Measurements from ENCODE around the gene SDK1. TPM values are rescaled to one million over a fixed set of nuclear protein-coding genes. Genes with fewer than 3 reads are reported as not detected.

Gene SDK1
- total and polyA plus RNA-seq, 4 donors = 0.12 to 0.47 (median 0.36) TPM

DNA sequence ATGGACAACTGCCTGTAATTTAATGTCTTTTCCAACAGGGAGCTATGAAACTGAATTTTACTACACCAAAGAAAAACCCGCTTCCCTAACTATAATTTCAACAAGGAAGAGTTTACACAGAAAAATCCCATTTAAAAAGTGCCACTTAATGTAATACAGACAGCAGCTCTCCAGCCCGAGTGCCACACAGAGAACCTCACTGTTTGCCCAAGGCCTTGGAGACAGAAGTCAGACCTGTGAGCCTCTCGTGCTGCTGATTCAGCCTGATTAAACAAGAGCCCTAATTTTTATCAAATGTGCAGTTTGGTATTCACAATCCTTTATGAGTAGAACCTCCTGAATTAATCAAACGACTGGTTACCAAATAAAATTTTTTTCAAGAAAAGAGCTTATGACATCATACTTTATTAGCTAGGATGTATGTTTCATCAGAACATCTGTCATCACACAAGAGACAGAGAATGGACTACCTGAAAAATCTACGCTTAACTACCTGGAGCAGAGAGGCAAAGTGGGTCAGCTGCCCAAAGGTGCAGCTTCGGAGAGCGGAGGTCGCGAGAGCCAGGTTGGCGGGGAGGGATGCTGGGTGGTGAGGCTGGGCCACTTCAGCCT lies 543.6 kb downstream of the SDK1 start:
- H3K9ac ChIP-seq (ENCODE audit: low read depth in 1 of 2, low read length in 2 of 2) = no peak overlapping the region
- 89% methylated on average over 10 of the region's 10 CpGs for WGBS
- TF ChIP-seq RXRA (IDR thresholded peaks at IDR 0.05) (no peak), FOXA1 (IDR thresholded peaks at IDR 0.05) (no peak), SP1 (IDR thresholded peaks at IDR 0.05) (no peak)
- TF ChIP-seq, protein P1, sequence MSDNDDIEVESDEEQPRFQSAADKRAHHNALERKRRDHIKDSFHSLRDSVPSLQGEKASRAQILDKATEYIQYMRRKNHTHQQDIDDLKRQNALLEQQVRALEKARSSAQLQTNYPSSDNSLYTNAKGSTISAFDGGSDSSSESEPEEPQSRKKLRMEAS (IDR thresholded peaks at IDR 0.05) = no peak
- TF ChIP-seq, protein P2, sequence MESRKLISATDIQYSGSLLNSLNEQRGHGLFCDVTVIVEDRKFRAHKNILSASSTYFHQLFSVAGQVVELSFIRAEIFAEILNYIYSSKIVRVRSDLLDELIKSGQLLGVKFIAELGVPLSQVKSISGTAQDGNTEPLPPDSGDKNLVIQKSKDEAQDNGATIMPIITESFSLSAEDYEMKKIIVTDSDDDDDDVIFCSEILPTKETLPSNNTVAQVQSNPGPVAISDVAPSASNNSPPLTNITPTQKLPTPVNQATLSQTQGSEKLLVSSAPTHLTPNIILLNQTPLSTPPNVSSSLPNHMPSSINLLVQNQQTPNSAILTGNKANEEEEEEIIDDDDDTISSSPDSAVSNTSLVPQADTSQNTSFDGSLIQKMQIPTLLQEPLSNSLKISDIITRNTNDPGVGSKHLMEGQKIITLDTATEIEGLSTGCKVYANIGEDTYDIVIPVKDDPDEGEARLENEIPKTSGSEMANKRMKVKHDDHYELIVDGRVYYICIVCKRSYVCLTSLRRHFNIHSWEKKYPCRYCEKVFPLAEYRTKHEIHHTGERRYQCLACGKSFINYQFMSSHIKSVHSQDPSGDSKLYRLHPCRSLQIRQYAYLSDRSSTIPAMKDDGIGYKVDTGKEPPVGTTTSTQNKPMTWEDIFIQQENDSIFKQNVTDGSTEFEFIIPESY (IDR thresholded peaks at IDR 0.05) = no peak
- no peaks in the 10 kb centered on the region for H3K27me3 ChIP-seq (ENCODE audit: control insufficient read depth in 4 of 4, insufficient read depth in 4 of 4, low read length in 3 of 4)
- H3K36me3 ChIP-seq (ENCODE audit: control insufficient read depth in 4 of 4, insufficient read depth in 3 of 4, low read depth in 1 of 4, low read length in 3 of 4) = no peaks in the 10 kb centered on the region
- DNase-seq (ENCODE audit: low spot score) = no peak
- no peaks in the 10 kb centered on the region for H3K4me1 ChIP-seq (ENCODE audit: control insufficient read depth in 4 of 4, insufficient read depth in 4 of 4, low read length in 3 of 4)
- H3K27ac ChIP-seq (ENCODE audit: low read depth in 1 of 2, low read length in 2 of 2) = no peak overlapping the region
- H3K4me3 ChIP-seq (ENCODE audit: low read depth in 1 of 3, low read length in 3 of 3) = no peak overlapping the region
- no peaks in the 10 kb centered on the region for H3K9me3 ChIP-seq (ENCODE audit: control insufficient read depth in 4 of 4, low read length in 3 of 4)

DNA sequence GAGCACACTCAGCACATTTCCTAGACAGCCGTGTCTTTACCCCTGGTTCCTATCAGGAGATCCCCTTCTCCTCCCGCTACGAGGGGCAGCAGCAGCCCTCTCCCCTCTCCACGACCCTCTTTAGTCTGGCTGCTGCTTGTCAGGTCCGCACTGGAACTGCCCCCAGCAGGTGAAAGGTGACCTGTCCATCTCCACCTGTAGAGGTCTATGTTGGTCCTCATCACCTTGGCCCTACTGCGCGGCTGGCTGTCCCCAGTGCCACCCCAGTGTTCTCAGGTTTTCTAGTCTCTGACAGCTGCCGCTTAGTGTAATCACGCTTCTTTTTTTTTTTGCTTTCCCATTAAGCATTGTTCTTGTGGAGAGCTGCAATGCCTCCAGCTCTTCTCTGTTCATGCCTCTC lies 545.7 kb downstream of the SDK1 start:
- H3K4me3 ChIP-seq (ENCODE audit: low read depth in 1 of 3, low read length in 3 of 3) = no peak overlapping the region
- no peak for DNase-seq (ENCODE audit: low spot score)

More for the DNA sequence above, 545.7 kb downstream of the SDK1 start:
- Histone ChIP-seq H3K9ac (ENCODE audit: low read depth in 1 of 2, low read length in 2 of 2) (no peak overlapping the region), H3K4me1 (ENCODE audit: control insufficient read depth in 4 of 4, insufficient read depth in 4 of 4, low read length in 3 of 4) (no peaks in the 10 kb centered on the region), H3K9me3 (ENCODE audit: control insufficient read depth in 4 of 4, low read length in 3 of 4) (no peaks in the 10 kb centered on the region), H3K36me3 (ENCODE audit: control insufficient read depth in 4 of 4, insufficient read depth in 3 of 4, low read depth in 1 of 4, low read length in 3 of 4) (no peaks in the 10 kb centered on the region), H3K27me3 (ENCODE audit: control insufficient read depth in 4 of 4, insufficient read depth in 4 of 4, low read length in 3 of 4) (no peaks in the 10 kb centered on the region), H3K27ac (ENCODE audit: low read depth in 1 of 2, low read length in 2 of 2) (no peak overlapping the region)
- TF ChIP-seq RXRA (IDR thresholded peaks at IDR 0.05) = no peak
- TF ChIP-seq RAD21 (IDR thresholded peaks at IDR 0.05) = no peak
- TF ChIP-seq, protein P1 (IDR thresholded peaks at IDR 0.05) = no peak
- TF ChIP-seq, protein P3, sequence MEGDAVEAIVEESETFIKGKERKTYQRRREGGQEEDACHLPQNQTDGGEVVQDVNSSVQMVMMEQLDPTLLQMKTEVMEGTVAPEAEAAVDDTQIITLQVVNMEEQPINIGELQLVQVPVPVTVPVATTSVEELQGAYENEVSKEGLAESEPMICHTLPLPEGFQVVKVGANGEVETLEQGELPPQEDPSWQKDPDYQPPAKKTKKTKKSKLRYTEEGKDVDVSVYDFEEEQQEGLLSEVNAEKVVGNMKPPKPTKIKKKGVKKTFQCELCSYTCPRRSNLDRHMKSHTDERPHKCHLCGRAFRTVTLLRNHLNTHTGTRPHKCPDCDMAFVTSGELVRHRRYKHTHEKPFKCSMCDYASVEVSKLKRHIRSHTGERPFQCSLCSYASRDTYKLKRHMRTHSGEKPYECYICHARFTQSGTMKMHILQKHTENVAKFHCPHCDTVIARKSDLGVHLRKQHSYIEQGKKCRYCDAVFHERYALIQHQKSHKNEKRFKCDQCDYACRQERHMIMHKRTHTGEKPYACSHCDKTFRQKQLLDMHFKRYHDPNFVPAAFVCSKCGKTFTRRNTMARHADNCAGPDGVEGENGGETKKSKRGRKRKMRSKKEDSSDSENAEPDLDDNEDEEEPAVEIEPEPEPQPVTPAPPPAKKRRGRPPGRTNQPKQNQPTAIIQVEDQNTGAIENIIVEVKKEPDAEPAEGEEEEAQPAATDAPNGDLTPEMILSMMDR (IDR thresholded peaks at IDR 0.05; ENCODE audit: low read depth, low read length, missing input control) = no peak
- TF ChIP-seq NR2F2 (IDR thresholded peaks at IDR 0.05) = no peak
- no peak for TF ChIP-seq FOXA2 (IDR thresholded peaks at IDR 0.05)
- TF ChIP-seq JUND (IDR thresholded peaks at IDR 0.05) = no peak
- TF ChIP-seq YY1 (IDR thresholded peaks at IDR 0.05) = no peak
- TF ChIP-seq HNF4G (IDR thresholded peaks at IDR 0.05) = no peak
- TF ChIP-seq EGR1 (IDR thresholded peaks at IDR 0.05; ENCODE audit: low read depth in 2 of 2) = no peak
- TF ChIP-seq, protein P2 (IDR thresholded peaks at IDR 0.05) = no peak
- no peak for TF ChIP-seq FOXA1 (IDR thresholded peaks at IDR 0.05)
- TF ChIP-seq TAF1 (conservative IDR thresholded peaks at IDR 0.05) = no peak
- TF ChIP-seq, protein P4, sequence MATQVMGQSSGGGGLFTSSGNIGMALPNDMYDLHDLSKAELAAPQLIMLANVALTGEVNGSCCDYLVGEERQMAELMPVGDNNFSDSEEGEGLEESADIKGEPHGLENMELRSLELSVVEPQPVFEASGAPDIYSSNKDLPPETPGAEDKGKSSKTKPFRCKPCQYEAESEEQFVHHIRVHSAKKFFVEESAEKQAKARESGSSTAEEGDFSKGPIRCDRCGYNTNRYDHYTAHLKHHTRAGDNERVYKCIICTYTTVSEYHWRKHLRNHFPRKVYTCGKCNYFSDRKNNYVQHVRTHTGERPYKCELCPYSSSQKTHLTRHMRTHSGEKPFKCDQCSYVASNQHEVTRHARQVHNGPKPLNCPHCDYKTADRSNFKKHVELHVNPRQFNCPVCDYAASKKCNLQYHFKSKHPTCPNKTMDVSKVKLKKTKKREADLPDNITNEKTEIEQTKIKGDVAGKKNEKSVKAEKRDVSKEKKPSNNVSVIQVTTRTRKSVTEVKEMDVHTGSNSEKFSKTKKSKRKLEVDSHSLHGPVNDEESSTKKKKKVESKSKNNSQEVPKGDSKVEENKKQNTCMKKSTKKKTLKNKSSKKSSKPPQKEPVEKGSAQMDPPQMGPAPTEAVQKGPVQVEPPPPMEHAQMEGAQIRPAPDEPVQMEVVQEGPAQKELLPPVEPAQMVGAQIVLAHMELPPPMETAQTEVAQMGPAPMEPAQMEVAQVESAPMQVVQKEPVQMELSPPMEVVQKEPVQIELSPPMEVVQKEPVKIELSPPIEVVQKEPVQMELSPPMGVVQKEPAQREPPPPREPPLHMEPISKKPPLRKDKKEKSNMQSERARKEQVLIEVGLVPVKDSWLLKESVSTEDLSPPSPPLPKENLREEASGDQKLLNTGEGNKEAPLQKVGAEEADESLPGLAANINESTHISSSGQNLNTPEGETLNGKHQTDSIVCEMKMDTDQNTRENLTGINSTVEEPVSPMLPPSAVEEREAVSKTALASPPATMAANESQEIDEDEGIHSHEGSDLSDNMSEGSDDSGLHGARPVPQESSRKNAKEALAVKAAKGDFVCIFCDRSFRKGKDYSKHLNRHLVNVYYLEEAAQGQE (IDR thresholded peaks at IDR 0.05) = no peak
- TF ChIP-seq, protein P5, sequence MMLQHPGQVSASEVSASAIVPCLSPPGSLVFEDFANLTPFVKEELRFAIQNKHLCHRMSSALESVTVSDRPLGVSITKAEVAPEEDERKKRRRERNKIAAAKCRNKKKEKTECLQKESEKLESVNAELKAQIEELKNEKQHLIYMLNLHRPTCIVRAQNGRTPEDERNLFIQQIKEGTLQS (IDR thresholded peaks at IDR 0.05) = no peak
- TF ChIP-seq GABPA (IDR thresholded peaks at IDR 0.05 in 1 of 2, conservative IDR thresholded peaks at IDR 0.05 in 1 of 2) = no peak
- no peak for TF ChIP-seq HNF4A (conservative IDR thresholded peaks at IDR 0.05)
- TF ChIP-seq SP1 (IDR thresholded peaks at IDR 0.05) = no peak
- WGBS = 87% methylated on average over 9 of the region's 9 CpGs

Measured in liver (tissue), 9 donors.